Tibial nerve (tissue), 4 donors: ENCODE results near the gene HGFAC. TPM values are rescaled to one million over a fixed set of nuclear protein-coding genes. Genes with fewer than 3 reads are reported as not detected.
A peak's percentile ranks its signal among the peaks of the same experiment; 100 is the strongest.

Experiments used
- DNase-seq, 2 donors: peaks; one replicate each; pipeline ENCODE4 v3.0.0-alpha.2; 2019; ENCODE audit warnings: low spot score in 2 of 2
- H3K27ac ChIP-seq, 4 donors: fragments of 200-600 bp; sonication (generic) in 3 of 4; one replicate each; pipeline ENCODE4 v1.5.1; 2017 to 2019; ENCODE audit warnings: mild to moderate bottlenecking in 1 of 4
- H3K27me3 ChIP-seq, 2 donors: fragments of 200-600 bp; sonication (generic) in 1 of 2; one replicate each; pipeline versions ENCODE4 v1.5.1 to v1.6.0; 2017 to 2019
- H3K36me3 ChIP-seq, 3 donors: fragments of 200-600 bp; sonication (generic); one replicate each; pipeline ENCODE4 v1.5.1; 2018 to 2019
- H3K4me1 ChIP-seq, 4 donors: fragments of 200-600 bp; sonication (generic) in 3 of 4; one replicate each; pipeline ENCODE4 v1.5.1; 2017 to 2019
- H3K4me3 ChIP-seq, 4 donors: fragments of 200-600 bp; sonication (generic) in 3 of 4; one replicate each; pipeline ENCODE4 v1.5.1; 2017 to 2019; ENCODE audit warnings: mild to moderate bottlenecking in 1 of 4, moderate library complexity in 1 of 4
- H3K9me3 ChIP-seq, 4 donors: fragments of 200-600 bp; sonication (generic) in 3 of 4; one replicate each; pipeline ENCODE4 v1.5.1; 2017 to 2019
- EP300 ChIP-seq, 2 donors: sonication (generic); formaldehyde crosslinking; IDR thresholded peaks; one replicate each; pipeline ENCODE4 v1.6.1; 2017; ENCODE audit warnings: antibody characterized with exemption in 2 of 2, mild to moderate bottlenecking in 1 of 2
- POLR2A ChIP-seq, 2 donors: fragments of 450-650 bp; IDR thresholded peaks; one replicate each; pipeline ENCODE4 v1.6.1; 2017; ENCODE audit warnings: antibody characterized with exemption in 2 of 2, mild to moderate bottlenecking in 2 of 2, moderate library complexity in 2 of 2
- WGBS, 2 donors: methylation state at CpG; one replicate each; pipeline ENCODE4 v1.1.5; 2018; 5-methylcytosine and 5-hydroxymethylcytosine counted together
- total RNA-seq, 4 donors: library from RNA; depleted of rRNA; stranded (reverse); fragments of >200 nt; gene quantifications; one replicate each; pipeline ENCODE4 v1.1.0, GENCODE V29; 2016
- TF ChIP-seq, protein P1 (sequence below), 5 experiments: fragments of 200-600 bp in 3 of 5; fragments of 450-650 bp in 2 of 5; sonication (generic) in 3 of 5; IDR thresholded peaks; one replicate each; pipeline ENCODE4 v1.5.1; 2016 to 2019; ENCODE audit warnings: antibody characterized with exemption in 5 of 5, mild to moderate bottlenecking in 3 of 5, moderate library complexity in 2 of 5

HGFAC gene
- total RNA-seq, 4 donors from 2014 or later: not detected

- WGBS, 2 donors: 43 to 70% methylated on average over 5 to 19 of the region's 36 CpGs
- peak in 1 of 2 donors; percentile 18 for DNase-seq
Measured at GRCh38 chr4:3442959-3443749, 1.4 kb downstream of the HGFAC start.

GRCh38 chr4:3443750-3444309 lies 2.1 kb downstream of the HGFAC start:
- no peaks in the 10 kb centered on the region for H3K27me3 ChIP-seq
- DNase-seq: no peak
- H3K36me3 ChIP-seq: no peaks in the 10 kb centered on the region
- peaks cover 0 to 7% (median 2%) of the 10 kb centered on the region in 4 donors for H3K4me1 ChIP-seq
- TF ChIP-seq, protein P1, sequence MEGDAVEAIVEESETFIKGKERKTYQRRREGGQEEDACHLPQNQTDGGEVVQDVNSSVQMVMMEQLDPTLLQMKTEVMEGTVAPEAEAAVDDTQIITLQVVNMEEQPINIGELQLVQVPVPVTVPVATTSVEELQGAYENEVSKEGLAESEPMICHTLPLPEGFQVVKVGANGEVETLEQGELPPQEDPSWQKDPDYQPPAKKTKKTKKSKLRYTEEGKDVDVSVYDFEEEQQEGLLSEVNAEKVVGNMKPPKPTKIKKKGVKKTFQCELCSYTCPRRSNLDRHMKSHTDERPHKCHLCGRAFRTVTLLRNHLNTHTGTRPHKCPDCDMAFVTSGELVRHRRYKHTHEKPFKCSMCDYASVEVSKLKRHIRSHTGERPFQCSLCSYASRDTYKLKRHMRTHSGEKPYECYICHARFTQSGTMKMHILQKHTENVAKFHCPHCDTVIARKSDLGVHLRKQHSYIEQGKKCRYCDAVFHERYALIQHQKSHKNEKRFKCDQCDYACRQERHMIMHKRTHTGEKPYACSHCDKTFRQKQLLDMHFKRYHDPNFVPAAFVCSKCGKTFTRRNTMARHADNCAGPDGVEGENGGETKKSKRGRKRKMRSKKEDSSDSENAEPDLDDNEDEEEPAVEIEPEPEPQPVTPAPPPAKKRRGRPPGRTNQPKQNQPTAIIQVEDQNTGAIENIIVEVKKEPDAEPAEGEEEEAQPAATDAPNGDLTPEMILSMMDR (IDR thresholded peaks at IDR 0.05): no peak
- TF ChIP-seq POLR2A (IDR thresholded peaks at IDR 0.05) (no peak), EP300 (IDR thresholded peaks at IDR 0.05) (no peak)
- H3K4me3 ChIP-seq: no peak overlapping the region
- WGBS, 2 donors: 72 to 74% methylated on average over 14 to 15 of the region's 17 CpGs
- no peak overlapping the region for H3K27ac ChIP-seq
- no peaks in the 10 kb centered on the region for H3K9me3 ChIP-seq

More at GRCh38 chr4:3442959-3443749, 1.4 kb downstream of the HGFAC start:
- H3K27ac ChIP-seq: no peak overlapping the region
- H3K4me3 ChIP-seq: no peak overlapping the region
- H3K27me3 ChIP-seq: no peaks in the 10 kb centered on the region
- H3K9me3 ChIP-seq: no peaks in the 10 kb centered on the region
- H3K4me1 ChIP-seq: peaks cover 0 to 7% (median 2%) of the 10 kb centered on the region in 4 donors
- H3K36me3 ChIP-seq: no peaks in the 10 kb centered on the region
- TF ChIP-seq POLR2A (IDR thresholded peaks at IDR 0.05) (no peak), EP300 (IDR thresholded peaks at IDR 0.05) (no peak)
- TF ChIP-seq, protein P1 (IDR thresholded peaks at IDR 0.05): peak; percentile 91 to 99 (median 98)

DNA sequence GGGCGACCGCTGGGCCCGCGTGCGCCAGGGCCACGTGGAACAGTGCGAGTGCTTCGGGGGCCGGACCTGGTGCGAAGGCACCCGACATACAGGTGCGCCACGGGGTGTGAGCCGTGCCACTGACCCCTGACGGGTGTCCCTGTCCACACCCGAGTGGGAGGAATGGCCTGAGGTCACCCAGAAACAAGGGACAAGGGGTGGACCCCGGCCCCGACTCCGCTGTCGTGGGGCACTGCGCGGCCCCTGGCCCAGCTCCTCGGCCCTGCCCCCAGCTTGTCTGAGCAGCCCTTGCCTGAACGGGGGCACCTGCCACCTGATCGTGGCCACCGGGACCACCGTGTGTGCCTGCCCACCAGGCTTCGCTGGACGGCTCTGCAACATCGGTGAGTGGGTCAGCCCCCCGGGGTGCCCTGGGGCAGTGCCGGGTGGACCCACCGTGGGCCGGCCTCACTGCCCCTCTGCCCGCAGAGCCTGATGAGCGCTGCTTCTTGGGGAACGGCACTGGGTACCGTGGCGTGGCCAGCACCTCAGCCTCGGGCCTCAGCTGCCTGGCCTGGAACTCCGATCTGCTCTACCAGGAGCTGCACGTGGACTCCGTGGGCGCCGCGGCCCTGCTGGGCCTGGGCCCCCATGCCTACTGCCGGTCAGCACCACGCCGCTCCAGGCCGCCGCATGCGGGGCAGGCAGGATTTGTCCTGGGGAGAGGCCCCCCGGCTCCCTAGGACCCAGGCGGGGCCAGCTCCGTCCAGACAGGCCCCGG lies 2.8 kb downstream of the HGFAC start:
- no peak for DNase-seq
- no peak for TF ChIP-seq POLR2A (IDR thresholded peaks at IDR 0.05)
- TF ChIP-seq, protein P1 (IDR thresholded peaks at IDR 0.05): no peak
- no peak for TF ChIP-seq EP300 (IDR thresholded peaks at IDR 0.05)
- no peaks in the 10 kb centered on the region for H3K27me3 ChIP-seq
- H3K27ac ChIP-seq: no peak overlapping the region
- 83 to 87% methylated on average over 20 to 31 of the region's 56 CpGs for WGBS, 2 donors
- no peaks in the 10 kb centered on the region for H3K9me3 ChIP-seq
- H3K4me1 ChIP-seq: peaks cover 0 to 7% (median 2%) of the 10 kb centered on the region in 4 donors
- H3K36me3 ChIP-seq: no peaks in the 10 kb centered on the region
- H3K4me3 ChIP-seq: no peak overlapping the region

- TF ChIP-seq POLR2A (IDR thresholded peaks at IDR 0.05) (no peak), EP300 (IDR thresholded peaks at IDR 0.05) (no peak)
- TF ChIP-seq, protein P1 (IDR thresholded peaks at IDR 0.05): no peak
- peaks cover 0 to 7% (median 2%) of the 10 kb centered on the region in 4 donors for H3K4me1 ChIP-seq
- no peaks in the 10 kb centered on the region for H3K27me3 ChIP-seq
- no peaks in the 10 kb centered on the region for H3K36me3 ChIP-seq
- no peak overlapping the region for H3K27ac ChIP-seq
- H3K4me3 ChIP-seq: no peak overlapping the region
- H3K9me3 ChIP-seq: no peaks in the 10 kb centered on the region
- WGBS, 2 donors: 90% methylated on average over 11 to 26 of the region's 34 CpGs
- no peak for DNase-seq
Measured at GRCh38 chr4:3445111-3445820, 3.5 kb downstream of the HGFAC start.
